ENCODE data around the gene NANOGP8. TPM values are rescaled to one million over a fixed set of nuclear protein-coding genes. Genes with fewer than 3 reads are reported as not detected.

NANOGP8 gene
- total RNA-seq, 2 experiments from 2014 or later = not detected

- Mint-ChIP-seq H3K36me3 (ENCODE audit: low read depth) (no peaks in the 10 kb centered on the region), H3K4me1 (ENCODE audit: low read depth) (no peaks in the 10 kb centered on the region), H3K27ac (no peak overlapping the region), H3K27me3 (no peaks in the 10 kb centered on the region), H3K9me3 (no peaks in the 10 kb centered on the region), H3K4me3 (no peak overlapping the region)
- TF ChIP-seq CTCF (IDR thresholded peaks at IDR 0.05) = no peak
- intact Hi-C loops (cut with micrococcal nuclease) = no loop called here
- no peak for ATAC-seq
- POLR2A ChIA-PET = no interaction called here
- DNase-seq = no peak
- CTCF ChIA-PET = interaction anchor here (0.6 kb wide), 1 partner anchor 1484 kb away, joined by 3 read pairs; no protein-coding TSS in a partner anchor
Observed at GRCh38 chr15:35107561-35107960, 22.5 kb upstream of the NANOGP8 start.

- DNase-seq (no peak), ATAC-seq (no peak)
- ChIA-PET CTCF (interaction anchor here (0.6 to 1.8 kb wide), 2 partner anchors 337 to 1485 kb away, joined by 3 to 5 read pairs; no protein-coding TSS in a partner anchor), POLR2A (no interaction called here)
- intact Hi-C loops (cut with micrococcal nuclease) = no loop called here
- Mint-ChIP-seq H3K27ac (no peak overlapping the region), H3K4me1 (ENCODE audit: low read depth) (no peaks in the 10 kb centered on the region), H3K36me3 (ENCODE audit: low read depth) (no peaks in the 10 kb centered on the region), H3K9me3 (no peaks in the 10 kb centered on the region), H3K27me3 (no peaks in the 10 kb centered on the region), H3K4me3 (no peak overlapping the region)
- no peak for TF ChIP-seq CTCF (IDR thresholded peaks at IDR 0.05)
Observed at GRCh38 chr15:35107122-35107521, 22.0 kb upstream of the NANOGP8 start.

DNA sequence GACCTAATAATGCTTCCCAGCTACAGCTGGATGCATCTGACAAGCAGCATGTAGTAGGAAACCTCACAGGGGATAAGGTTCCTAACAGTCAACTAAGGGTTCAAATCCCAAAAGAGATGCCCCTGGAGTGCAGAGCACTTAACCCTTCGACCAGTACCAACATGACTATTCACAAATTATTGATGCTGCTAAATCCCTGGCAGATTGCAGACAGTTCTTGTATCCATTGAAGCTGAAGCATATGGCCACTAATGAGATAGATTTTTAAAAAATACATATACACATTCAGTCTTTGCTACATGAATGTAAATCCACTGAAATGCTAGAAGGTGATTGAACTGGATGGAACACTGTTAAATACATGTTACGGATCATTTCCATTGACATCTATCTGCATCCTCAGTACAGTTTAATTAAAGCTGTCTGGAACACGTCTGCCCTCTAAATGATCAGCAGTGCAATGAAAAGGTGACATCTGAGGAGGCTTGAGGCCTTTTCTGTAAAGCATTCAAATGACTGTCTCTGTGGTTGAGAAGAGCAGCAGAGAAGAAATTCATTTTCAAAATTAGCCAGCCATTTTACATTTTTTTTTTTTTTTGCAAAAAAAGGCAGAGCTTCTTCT is 19.5 kb upstream of the NANOGP8 start:
- TF ChIP-seq CTCF (IDR thresholded peaks at IDR 0.05) = no peak
- intact Hi-C loops (cut with micrococcal nuclease) = no loop called here
- no peak overlapping the region for H3K27ac Mint-ChIP-seq
- H3K36me3 Mint-ChIP-seq (ENCODE audit: low read depth) = no peaks in the 10 kb centered on the region
- DNase-seq = no peak
- ChIA-PET CTCF (no interaction called here), POLR2A (no interaction called here)
- H3K4me3 Mint-ChIP-seq = no peak overlapping the region
- H3K9me3 Mint-ChIP-seq = no peaks in the 10 kb centered on the region
- H3K27me3 Mint-ChIP-seq = no peaks in the 10 kb centered on the region
- no peak for ATAC-seq
- no peaks in the 10 kb centered on the region for H3K4me1 Mint-ChIP-seq (ENCODE audit: low read depth)

DNA sequence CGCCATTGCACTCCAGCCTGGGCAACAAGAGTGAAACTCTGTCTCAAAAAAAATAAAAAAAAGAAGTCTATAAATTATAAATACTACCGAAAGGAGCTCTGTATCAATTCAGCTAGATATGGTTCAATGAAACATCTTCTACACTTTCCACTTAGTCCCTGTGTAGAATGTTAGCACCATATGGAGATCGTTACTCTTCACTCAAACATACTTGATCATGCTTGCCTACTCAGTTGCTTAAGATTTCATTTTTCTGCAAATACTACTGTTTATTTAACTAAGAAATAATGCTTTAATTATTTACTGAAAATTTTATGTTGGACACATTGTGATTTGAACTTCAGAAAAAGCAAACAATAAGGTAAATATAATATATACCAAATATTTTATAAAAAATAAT is 17.1 kb upstream of the NANOGP8 start:
- no peak for ATAC-seq
- H3K27ac Mint-ChIP-seq = no peak overlapping the region
- no peak for TF ChIP-seq CTCF (IDR thresholded peaks at IDR 0.05)
- intact Hi-C loops (cut with micrococcal nuclease) = no loop called here
- no peak for DNase-seq
- H3K9me3 Mint-ChIP-seq = no peaks in the 10 kb centered on the region
- no peaks in the 10 kb centered on the region for H3K4me1 Mint-ChIP-seq (ENCODE audit: low read depth)
- no peaks in the 10 kb centered on the region for H3K36me3 Mint-ChIP-seq (ENCODE audit: low read depth)
- CTCF ChIA-PET = no interaction called here
- POLR2A ChIA-PET = no interaction called here
- no peak overlapping the region for H3K4me3 Mint-ChIP-seq
- no peaks in the 10 kb centered on the region for H3K27me3 Mint-ChIP-seq

DNA sequence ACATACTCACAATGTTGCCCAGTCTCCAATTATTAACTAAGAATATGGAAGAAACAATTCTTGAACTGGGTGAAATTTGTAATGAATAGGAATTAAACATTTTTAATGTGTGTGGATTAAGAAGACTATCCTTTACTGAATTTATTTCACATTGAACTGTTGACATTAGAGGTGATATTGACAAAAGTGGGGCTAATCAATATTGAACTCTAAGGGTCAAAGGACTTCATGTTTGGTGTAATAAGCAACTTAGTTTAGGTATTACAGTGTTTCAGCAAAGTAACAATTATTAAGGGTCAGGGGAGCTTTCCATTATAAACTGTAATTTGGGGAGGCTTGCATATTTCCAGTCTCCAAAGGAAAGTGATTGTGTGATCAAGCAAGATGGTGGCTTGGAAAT is 16.2 kb upstream of the NANOGP8 start:
- Mint-ChIP-seq H3K27ac (no peak overlapping the region), H3K36me3 (ENCODE audit: low read depth) (no peaks in the 10 kb centered on the region), H3K27me3 (no peaks in the 10 kb centered on the region), H3K4me3 (no peak overlapping the region), H3K4me1 (ENCODE audit: low read depth) (no peaks in the 10 kb centered on the region), H3K9me3 (no peaks in the 10 kb centered on the region)
- CTCF ChIA-PET = interaction anchor here (0.7 kb wide), 1 partner anchor 23 kb away, joined by 3 read pairs; no protein-coding TSS in a partner anchor
- no peak for TF ChIP-seq CTCF (IDR thresholded peaks at IDR 0.05)
- ATAC-seq (no peak), DNase-seq (no peak)
- intact Hi-C loops (cut with micrococcal nuclease) = no loop called here
- POLR2A ChIA-PET = no interaction called here

Measured in activated CD8-positive, alpha-beta T cell treated with anti-CD3 and anti-CD28 coated beads for 36 hours (primary cell).